Measurements from ENCODE around the gene TSPAN4.

TSPAN4 gene

DNA sequence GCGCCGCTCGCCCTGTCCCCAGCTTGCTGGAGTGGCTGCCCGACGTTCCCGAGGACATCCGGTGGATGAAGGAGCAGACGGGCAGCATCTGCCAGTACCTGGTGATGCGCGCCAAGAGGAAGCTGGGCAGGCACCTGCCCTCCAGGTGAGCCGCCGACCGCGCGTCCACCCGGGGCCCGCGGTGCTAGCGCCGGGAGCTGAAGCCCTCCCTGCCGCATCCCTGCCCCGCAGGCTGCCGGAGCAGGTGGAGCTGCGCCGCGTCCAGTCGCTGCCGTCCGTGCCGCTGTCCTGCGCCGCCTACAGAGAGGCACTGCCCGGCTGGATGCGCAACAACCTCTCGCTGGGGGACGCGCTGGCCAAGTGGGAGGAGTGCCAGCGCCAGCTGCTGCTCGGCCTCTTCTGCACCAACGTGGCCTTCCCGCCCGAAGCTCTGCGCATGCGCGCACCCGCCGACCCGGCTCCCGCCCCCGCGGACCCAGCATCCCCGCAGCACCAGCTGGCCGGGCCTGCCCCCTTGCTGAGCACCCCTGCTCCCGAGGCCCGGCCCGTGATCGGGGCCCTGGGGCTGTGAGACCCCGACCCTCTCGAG lies 18.3 kb upstream of the TSPAN4 start:
- no peak for DNase-seq

DNA sequence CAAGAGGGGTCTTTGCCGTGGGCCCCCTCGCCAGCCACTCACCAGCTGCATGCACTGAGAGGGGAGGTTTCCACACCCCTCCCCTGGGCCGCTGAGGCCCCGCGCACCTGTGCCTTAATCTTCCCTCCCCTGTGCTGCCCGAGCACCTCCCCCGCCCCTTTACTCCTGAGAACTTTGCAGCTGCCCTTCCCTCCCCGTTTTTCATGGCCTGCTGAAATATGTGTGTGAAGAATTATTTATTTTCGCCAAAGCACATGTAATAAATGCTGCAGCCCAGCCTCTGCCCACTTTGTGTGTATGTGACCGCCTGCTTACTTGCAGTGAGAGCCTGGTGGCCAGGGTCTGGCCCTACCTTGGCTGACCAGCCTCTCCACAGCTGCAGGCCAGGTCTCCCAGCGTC lies 17.7 kb upstream of the TSPAN4 start:
- no peak for DNase-seq

DNA sequence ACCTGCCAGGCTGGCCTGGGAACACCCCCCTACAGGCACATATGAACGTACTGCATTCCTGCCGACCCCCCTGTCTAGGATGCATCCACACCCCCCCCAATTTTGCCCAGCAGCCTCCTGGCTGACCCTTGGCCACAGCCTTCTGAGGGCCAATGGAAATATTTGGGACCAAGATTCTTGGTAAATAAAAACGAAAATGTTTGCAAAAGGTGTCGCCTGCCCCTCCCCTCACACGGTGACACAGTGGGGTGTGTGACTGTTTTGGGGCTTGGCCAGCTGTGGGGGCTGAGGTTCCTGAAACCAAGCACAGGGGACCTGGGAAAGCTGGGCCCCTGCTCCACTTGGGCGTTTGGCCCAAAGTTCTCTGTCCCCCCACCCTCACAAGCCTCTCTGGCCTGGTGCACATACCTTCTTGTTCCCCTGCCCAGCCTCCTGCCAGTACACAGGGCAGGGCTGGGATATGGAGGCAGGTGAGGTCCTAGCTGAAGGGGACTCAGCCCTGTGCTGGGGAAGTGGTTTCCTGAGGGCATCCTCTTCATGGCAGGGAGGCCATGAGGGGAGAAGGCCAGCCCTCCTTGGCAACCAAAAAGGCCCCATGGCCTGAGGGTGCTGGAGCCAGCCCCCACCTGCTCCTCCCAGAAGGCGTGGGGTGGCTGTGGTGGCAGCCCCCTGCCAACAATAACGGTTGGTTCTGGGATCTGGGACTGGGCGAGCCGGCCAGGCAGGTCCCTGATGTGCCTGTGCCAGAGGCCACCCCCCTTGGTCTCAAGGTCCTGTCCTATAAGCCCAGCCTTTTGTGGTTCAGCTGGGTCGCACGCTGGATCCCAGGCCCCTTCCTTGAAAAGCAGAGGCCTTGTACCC lies 17.1 kb upstream of the TSPAN4 start:
- DNase-seq, result no peak

DNA sequence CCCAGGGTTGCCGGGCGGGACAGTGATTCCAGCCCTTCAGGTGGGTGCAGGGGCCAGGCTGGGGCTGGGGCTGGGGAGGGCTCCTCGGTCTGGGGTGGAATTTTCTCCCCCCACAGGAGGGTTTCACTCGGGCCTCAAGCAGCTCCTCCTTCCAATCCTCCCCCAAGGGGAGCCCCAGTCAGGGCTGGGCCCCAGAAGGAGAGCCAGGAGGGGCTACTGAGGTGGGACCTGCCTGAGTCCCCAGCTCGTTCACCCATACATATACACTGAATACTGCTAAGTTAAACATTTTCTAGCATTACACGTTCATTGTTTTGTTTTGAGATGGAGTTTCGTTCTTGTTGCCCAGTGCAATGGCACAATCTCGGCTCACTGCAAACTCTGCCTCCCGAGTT lies 16.4 kb upstream of the TSPAN4 start:
- no peak for DNase-seq

DNA sequence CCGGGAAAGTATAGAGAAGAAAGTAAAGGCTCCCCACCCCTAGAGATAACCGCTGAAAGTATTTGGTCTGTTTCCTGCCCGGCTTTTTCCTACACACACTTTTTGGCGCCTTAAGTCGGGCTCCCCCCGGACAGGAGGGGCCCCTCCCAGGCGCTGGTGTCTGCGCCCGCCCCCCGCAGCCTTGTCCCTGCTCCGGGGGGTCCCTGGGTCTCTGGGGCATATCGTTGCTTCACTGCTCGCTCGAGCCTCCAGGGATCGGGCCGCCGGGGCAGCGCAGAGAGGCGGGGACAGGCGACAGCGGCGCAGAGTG lies 15.9 kb upstream of the TSPAN4 start:
- no peak for DNase-seq

DNA sequence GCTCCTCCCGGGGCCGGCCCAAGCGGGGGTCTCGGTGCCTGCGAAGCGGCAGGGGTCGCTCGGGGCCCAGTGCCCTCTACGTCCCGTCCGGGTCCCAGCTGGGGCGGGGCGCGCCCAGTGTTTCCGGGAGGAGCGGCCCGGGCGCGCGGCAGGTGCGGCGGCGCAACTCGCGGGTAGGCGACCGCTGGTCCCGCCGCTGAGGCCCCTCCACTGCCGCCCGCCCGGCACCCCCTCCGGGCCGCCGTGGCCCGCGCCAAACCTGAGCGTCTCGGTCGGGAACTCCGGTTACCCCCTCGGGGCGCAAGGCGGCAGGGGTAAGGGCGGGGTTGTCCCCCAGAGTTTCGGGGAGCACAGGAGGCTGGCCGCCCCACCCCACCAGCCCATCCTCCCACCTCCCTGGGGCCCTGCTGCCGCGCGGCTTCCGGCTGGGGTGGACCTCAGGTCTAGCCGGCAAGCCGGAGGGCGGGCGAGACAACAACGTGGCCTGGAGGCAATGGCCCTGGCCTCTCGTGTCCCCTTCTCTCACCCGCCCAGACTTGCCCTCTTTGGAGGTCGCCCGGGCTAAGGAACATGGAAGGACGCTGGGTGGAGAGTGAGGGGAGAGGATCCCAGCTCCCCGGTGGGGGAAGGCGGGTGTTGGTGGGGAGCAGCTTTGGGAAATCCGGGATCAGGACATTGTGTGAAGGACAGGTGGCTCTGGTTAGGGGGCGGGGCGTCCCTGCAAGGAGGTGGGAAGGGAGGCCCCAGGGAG lies 15.3 kb upstream of the TSPAN4 start:
- no peak for DNase-seq

DNA sequence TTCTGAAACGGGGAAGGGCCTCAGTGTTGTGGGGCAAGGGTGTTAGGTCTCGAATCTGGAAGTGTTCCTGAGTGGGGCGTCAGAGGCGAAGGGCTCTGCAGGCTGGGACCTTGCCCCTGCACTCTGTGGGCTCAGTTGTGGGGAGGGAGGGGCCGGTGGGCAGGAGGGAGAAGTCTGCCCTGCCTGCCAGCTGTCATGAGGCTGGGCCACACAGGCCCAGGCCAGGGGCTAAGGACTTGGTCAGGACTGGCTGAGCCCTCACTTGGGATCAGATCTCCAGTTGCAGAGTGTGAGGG lies 14.8 kb upstream of the TSPAN4 start, which contains the start of gene CRACR2B:
Gene CRACR2B, plus strand, starts transcription at position 23 of the 296 bp plus-strand sequence. CDS start 689 bp downstream, outside the sequence.
- no peak for DNase-seq

DNA sequence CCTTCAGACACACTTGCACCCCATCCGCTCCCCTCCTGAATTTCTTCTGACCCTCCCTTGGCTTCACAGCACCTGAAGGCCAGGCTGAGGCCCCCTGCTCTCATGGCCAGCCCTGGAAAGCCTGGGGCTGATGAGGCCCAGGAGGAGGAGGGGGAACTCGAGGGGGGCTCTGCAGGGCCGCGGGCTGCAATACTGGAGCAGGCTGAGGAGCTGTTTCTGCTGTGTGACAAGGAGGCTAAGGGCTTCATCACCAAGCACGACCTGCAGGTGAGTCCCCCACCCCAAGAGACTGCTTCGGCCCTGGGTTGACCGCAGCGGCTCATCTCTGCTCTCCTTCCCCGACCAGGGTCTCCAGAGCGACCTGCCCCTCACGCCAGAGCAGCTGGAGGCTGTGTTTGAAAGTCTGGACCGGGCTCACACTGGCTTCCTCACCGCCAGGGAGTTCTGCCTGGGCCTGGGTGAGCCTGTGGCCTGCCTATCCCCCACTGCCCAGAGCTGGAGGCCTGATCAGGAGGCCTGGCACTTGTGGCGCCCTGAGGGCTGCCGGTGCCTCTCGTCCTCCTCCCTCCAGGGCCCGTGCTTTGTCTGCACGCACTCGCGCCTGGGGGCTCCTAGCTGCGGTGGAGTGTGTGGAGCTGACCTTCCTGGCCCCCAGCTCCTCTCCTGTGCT lies 14.0 kb upstream of the TSPAN4 start:
- no peak for DNase-seq

DNA sequence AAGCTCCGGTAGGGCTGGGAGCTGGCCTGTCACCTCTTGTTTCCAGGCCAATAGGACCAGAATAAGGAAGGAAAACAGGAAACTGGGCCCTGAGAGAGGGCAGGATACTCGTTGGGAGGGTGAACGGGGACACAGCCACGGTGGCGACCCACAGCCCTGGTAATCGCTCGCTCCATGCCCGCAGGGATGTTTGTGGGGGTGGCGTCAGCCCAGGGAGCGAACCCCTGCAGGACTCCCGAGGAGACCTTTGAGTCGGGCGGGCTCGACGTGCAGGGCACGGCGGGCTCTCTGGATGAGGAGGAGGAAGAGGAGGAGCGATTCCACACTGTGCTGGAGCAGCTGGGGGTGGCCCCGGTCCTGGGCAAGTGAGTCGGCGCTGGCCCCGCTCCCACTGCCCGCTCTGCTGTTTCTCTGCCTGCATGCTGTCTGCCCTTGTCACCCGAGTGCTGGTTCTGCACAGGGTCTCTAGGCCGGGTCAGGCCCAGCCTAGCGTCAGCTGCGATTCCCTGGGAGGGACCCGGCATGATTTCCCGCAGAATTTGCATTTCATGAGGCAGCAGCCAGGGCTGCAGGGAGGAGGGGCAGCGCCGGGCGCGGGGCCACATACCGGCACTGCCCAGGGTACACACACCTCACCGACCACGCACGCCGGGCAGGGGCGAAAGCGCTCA lies 13.3 kb upstream of the TSPAN4 start:
- DNase-seq, result no peak

DNA sequence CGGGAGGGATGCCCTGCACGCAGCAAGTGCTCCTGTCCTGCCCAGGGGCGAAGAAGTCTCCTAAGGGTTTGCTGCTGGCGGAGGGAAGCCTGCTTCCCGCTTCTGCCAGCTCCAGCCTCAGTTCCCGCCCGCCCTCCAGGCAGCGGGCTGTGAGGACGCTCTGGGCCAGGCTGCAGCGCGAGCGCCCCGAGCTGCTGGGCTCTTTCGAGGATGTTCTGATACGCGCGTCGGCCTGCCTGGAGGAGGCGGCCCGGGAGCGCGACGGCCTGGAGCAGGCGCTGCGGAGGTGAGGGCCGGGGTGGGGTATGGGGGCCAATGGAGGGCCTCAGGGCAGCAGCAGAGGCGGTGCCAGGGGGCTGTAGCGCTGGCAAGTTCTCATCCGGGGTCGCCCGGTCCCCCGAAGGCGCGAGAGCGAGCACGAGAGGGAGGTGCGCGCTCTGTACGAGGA lies 12.8 kb upstream of the TSPAN4 start:
- DNase-seq, result no peak

DNA sequence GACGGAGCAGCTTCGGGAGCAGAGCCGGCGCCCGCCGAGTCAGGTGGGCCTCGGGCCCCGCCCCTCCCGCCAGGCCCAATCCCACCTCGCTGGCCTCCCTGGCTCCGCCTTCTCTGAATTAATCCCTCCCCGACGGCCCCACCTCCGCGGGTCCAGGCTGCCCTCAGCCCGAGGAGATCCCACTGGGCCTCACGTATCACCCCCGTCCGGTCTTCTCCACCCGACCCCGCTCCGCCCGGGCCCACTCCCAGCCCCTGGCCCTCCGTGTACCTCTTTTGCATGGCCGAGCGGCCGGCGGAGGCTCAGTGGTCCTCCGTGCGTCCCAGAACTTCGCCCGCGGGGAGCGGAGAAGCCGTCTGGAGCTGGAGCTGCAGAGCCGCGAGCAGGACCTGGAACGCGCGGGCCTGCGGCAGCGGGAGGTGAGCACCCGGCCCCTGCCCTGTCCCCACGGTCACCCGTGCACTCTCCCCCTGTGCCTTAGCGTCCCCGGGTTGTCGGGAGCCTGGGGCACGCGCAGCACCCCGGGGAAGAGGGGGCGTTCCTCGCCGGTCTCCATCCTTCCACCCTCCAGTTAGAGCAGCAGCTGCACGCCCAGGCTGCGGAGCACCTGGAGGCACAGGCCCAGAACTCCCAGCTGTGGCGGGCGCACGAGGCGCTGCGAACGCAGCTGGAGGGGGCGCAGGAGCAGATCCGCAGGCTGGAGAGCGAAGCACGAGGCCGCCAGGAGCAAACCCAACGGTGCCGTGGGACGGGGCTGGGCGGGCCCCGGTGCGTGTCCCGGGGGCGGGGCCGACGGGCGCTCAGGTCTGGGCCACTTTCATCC lies 12.1 kb upstream of the TSPAN4 start:
- DNase-seq, result peak; percentile 88

DNA sequence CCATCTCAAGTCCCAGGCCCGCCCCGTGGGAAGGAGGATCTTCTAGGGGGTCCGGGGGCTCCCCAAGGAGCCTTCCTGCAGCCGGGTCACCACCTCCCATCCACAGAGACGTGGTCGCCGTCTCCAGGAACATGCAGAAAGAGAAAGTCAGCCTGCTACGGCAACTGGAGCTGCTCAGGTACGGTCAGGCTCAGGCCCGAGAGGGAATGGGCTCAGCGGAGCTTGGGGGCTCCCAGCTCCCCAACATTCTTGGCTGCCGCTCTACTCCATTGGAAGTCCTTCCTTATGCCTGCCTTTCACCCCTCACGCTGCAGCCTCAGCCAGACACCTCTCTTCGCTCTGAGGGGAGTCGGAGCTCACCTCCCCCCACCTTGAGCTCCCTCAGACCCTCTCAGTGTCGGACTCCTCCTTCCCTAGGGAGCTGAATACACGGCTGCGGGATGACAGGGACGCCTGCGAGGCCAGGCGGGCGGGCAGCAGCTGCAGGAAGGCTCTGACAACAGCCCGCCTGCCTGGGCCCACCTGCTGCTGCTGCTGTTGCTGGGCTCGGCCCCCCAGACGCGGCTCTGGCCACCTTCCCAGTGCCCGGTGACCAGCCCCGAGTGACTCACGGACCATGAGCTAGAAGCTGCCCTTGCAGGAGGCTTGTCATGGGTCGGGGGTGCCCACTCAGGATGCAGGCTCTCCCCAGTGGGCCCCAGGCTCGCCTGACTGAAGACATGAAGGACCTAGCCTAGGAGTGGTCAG lies 11.4 kb upstream of the TSPAN4 start:
- no peak for DNase-seq

DNA sequence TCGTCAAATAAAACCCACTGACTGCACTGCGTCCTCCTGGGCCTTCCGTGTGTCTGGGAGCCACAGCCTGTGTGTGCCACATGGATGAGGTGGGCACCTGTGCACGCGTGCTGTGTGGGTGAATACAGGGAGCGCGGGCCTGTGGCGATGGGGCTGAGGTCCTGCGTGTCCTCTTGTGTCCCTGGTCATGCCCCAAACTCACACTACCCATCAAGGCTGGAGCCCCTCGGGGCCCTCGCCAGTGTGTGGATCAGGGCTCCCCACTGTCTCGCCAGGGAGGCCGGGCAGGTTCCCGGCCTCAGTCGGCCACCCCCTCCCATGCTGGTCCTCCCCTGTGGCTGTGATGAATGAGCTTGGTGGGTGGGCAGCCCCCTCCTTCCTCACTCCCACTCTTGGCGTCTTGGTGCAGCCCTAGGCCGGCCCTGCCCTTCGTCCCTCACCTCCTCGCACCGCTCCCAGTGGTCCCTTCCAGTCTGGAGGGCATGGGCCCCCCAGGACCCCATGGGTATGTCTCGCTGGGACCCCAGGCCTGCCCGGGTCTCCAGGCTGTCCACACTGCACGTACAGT lies 10.6 kb upstream of the TSPAN4 start:
- no peak for DNase-seq

DNA sequence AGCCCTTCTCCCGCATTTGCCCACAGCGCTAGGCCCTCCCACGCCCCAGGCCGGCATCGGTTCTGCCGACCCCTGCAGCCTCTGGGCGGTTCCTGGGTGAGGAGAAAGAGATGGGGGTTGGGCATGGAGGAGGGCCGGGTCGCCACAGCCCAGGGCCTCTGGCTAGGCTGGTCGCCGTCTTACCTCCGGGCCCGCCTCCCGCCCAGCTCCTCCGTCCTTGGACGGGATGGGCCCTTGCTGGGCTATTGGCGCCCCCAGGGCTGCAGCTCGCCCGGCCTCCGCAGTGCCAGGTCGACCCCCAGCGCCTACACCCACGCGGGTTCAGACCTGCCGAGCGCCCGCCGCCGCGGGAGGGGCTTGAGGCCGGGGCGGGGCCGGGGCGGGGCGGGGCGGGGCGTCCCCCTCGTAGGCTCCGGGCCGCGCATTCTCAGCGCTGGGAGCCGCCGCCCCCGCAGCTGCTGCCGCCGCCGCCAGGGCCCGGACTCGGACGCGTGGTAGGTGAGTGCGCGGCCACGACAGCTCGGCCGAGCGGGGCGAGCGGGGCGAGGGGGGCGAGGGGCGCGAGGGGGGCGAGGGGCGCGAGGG lies 10.0 kb upstream of the TSPAN4 start, which contains the start of gene CD151:
Gene CD151, plus strand, starts transcription at position 424 of the 585 bp plus-strand sequence. CDS start 3,118 bp downstream, outside the sequence.
- peak; percentile 78 for DNase-seq

DNA sequence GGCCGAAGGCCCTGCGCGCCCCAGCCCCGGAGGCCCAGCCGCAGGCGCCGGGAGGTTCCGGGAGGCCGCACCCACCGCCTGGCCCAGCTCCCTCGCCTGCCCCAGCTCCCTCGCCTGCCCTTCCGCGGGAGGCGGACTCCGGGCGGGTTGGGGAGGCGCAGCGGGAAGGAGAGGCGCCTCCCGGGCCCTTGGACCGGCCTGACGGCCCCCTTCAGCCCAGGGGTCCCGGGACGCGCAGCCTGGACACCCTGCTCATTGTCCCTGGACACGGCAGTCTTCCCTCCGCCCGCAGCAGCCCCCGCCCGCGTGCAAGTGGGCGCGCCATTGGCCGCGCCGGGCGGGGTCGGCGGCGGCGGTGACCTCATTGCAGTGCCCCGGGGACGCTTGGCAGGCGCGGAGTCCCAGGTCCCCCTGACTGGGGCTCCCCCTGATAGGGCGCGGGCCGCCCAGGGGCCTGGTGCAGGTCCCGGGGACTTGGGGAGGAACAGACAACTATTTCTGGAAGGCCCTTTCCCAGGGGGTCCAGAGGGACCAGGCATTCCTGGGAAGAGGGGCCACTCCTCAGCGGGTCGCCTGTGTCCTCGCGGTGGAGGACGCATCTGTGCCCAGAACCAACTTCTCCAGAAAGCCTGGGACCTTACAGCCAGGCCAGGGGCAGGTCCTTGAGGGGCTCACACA lies 9.4 kb upstream of the TSPAN4 start:
- peak; percentile 75 for DNase-seq

DNA sequence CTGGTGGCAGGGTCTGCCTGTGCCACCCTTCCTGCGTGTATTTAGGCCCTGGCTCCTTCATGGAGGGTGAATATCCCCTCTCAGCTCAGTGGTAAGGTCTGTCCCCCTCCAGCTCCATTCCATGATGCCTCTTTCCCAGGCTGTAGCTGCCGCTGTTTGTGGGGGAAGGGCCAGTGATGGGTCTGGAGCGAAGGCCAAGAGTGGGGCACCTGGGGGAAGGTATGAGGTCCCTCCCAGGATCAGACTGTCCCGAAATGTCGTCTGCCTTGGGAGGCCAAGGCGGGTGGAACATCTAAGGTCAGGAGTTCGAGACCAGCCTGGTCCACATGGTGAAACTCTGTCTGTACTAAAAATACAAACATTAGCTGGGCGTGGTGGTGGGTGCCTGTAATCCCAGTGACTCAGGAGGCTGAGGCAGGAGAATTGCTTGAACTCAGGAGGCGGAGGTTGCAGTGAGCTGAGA lies 8.8 kb upstream of the TSPAN4 start:
- DNase-seq, result no peak

DNA sequence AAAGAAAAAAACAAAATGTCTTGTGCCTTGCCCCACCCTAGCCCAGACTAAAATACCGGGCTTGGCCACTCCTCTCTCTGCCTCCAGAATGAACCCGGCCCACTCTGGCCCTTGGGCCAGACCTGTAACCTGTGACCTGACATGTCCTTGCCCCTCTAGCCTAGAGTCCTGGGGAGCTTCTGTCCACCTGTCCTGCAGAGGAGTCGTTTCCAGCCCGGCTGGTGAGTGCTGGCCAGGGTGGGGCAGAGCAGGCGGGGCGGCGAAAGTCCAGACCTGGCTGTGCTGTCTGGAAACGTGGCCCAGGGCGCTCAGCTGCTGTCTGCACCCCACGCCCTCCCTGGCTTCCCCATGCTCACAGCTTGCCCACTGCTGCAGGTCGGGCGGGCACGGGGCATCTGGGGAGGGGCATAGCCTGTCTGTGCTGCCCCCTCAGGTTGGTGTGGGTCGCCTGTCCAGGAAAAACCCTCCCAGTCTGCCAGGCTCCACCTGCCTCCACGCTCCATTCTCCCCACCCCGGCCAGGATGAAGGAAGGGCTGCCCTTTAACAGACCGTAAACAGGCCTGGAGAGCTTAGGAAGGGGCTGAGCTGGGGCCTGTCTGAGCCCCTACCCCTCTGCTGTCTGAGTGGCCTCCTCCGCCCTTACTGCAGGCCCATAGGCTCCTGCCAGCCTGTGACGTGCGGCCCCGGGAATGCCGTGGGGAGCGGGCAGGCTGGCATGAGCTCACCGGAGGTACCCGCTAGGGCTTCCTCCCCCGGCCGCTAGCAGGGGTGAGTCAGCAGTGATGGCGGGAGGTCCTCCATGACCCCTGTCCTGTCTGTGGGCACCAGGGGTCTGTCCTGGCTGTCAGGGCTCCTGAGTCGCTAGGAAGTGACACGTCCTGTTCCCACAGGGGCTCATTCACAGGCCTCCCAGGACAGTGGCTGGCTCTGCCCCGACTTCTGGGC lies 8.0 kb upstream of the TSPAN4 start:
- DNase-seq, result peak; percentile 68

DNA sequence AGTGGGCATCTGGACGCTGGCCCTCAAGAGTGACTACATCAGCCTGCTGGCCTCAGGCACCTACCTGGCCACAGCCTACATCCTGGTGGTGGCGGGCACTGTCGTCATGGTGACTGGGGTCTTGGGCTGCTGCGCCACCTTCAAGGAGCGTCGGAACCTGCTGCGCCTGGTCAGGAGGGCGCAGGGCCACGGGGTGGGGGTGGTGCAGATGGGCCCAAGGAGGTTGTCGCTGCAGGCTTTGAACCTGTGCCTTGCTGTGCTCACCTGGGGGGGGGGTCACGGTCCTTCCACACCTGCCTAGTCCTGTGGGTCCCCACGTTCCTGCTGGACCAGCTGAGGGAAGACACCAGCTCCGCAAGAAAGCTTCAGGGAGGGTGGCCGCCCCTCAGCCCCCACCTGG lies 6.4 kb upstream of the TSPAN4 start:
- no peak for DNase-seq
